Upper lobe of right lung (tissue), 1 donor: ENCODE data around the gene PTPRN2. TPM values are rescaled to one million over a fixed set of nuclear protein-coding genes. Genes with fewer than 3 reads are reported as not detected.
A peak's percentile ranks its signal among the peaks of the same experiment; 100 is the strongest.
"Not testable (repeated sequence)": the region's sequence is repeated elsewhere in the genome, so short reads cannot be mapped to it uniquely, and the experiment has no call there.

Experiments
- ATAC-seq: fragments of 200-7000 bp; cut with Tn5 transposase; one replicate; pipeline ENCODE4 v1.9.1; 2020; ENCODE audit warnings: mild to moderate bottlenecking, moderate library complexity
- DNase-seq: peaks from one replicate; pipeline ENCODE4 v3.0.0-alpha.2; 2020
- H3K27ac ChIP-seq: fragments of 200-600 bp; one replicate; pipeline ENCODE4 v1.8.0; 2022
- H3K27me3 ChIP-seq: fragments of 200-600 bp; one replicate; pipeline ENCODE4 v1.8.0; 2022; ENCODE audit warnings: mild to moderate bottlenecking
- H3K36me3 ChIP-seq: fragments of 200-600 bp; one replicate; pipeline ENCODE4 v1.8.0; 2022
- H3K4me1 ChIP-seq: fragments of 200-600 bp; one replicate; pipeline ENCODE4 v1.8.0; 2022
- H3K4me3 ChIP-seq: fragments of 200-600 bp; one replicate; pipeline ENCODE4 v1.8.0; 2022; ENCODE audit warnings: mild to moderate bottlenecking
- H3K9me3 ChIP-seq: fragments of 200-600 bp; one replicate; pipeline ENCODE4 v1.8.0; 2022
- CTCF ChIP-seq: fragments of 200-600 bp; IDR thresholded peaks from one replicate; pipeline ENCODE4 v1.8.0; 2022; ENCODE audit warnings: antibody characterized with exemption
- intact Hi-C: fragments of 100-400 bp; cut with DNase I; formaldehyde crosslinking; loops from one replicate; pipeline ENCODE4 v1.11.0; 2022
- total RNA-seq: library from RNA; stranded (reverse); fragmentation: NEBNext Ultra II Directional; extraction: Animal tissue kit (Norgen Biotek cat#: 25700); gene quantifications from one replicate; pipeline ENCODE4 v1.2.1, GENCODE V29; 2021
- donor health status: DM: no; HTN: yes; CAD: no; lungs with severe emphysema.

Gene PTPRN2
- total RNA-seq, 1 donor from 2014 or later: 4.9 TPM

- Histone ChIP-seq H3K4me3 (no peak overlapping the region), H3K4me1 (no peaks in the 10 kb centered on the region), H3K9me3 (no peaks in the 10 kb centered on the region), H3K36me3 (no peaks in the 10 kb centered on the region), H3K27me3 (no peaks in the 10 kb centered on the region), H3K27ac (no peak overlapping the region)
- intact Hi-C loops: no loop called here
- ATAC-seq (peak; percentile 33), DNase-seq (peak; percentile 44)
- TF ChIP-seq CTCF: no peak
These were observed 164.6 kb downstream of the PTPRN2 start for GRCh38 chr7:158422887-158423560.

GRCh38 chr7:158422196-158422886 is 165.3 kb downstream of the PTPRN2 start:
- TF ChIP-seq CTCF: no peak
- no peaks in the 10 kb centered on the region for H3K27me3 ChIP-seq
- ATAC-seq: no peak
- no peaks in the 10 kb centered on the region for H3K9me3 ChIP-seq
- H3K4me3 ChIP-seq: no peak overlapping the region
- no peak overlapping the region for H3K27ac ChIP-seq
- intact Hi-C loops: no loop called here
- peak; percentile 25 for DNase-seq
- H3K4me1 ChIP-seq: no peaks in the 10 kb centered on the region
- H3K36me3 ChIP-seq: no peaks in the 10 kb centered on the region

- Histone ChIP-seq H3K4me3 (no peak overlapping the region), H3K4me1 (no peaks in the 10 kb centered on the region), H3K36me3 (no peaks in the 10 kb centered on the region), H3K27me3 (no peaks in the 10 kb centered on the region), H3K9me3 (no peaks in the 10 kb centered on the region), H3K27ac (no peak overlapping the region)
- no peak for DNase-seq
- TF ChIP-seq CTCF: no peak
- ATAC-seq: no peak
- intact Hi-C loops: no loop called here
These were observed 166.3 kb downstream of the PTPRN2 start for GRCh38 chr7:158421361-158421760.

- no peaks in the 10 kb centered on the region for H3K36me3 ChIP-seq
- no peaks in the 10 kb centered on the region for H3K9me3 ChIP-seq
- intact Hi-C loops: no loop called here
- H3K27me3 ChIP-seq: no peaks in the 10 kb centered on the region
- no peak for TF ChIP-seq CTCF
- peak; percentile 28 for DNase-seq
- H3K27ac ChIP-seq: no peak overlapping the region
- no peak overlapping the region for H3K4me3 ChIP-seq
- no peak for ATAC-seq
- H3K4me1 ChIP-seq: no peaks in the 10 kb centered on the region
These were observed 166.9 kb downstream of the PTPRN2 start for GRCh38 chr7:158420591-158421340.

GRCh38 chr7:158419238-158419785 is 168.3 kb downstream of the PTPRN2 start:
- Histone ChIP-seq H3K4me1 (no peaks in the 10 kb centered on the region), H3K9me3 (no peaks in the 10 kb centered on the region), H3K36me3 (no peaks in the 10 kb centered on the region), H3K27me3 (no peaks in the 10 kb centered on the region), H3K27ac (no peak overlapping the region), H3K4me3 (no peak overlapping the region)
- intact Hi-C loops: no loop called here
- DNase-seq (peak; percentile 19), ATAC-seq (no peak)
- TF ChIP-seq CTCF: no peak

- H3K9me3 ChIP-seq, H3K36me3 ChIP-seq, ATAC-seq, intact Hi-C loops, H3K4me1 ChIP-seq, H3K27me3 ChIP-seq, H3K27ac ChIP-seq, DNase-seq, H3K4me3 ChIP-seq: not testable (repeated sequence)
These were observed 169.2 kb downstream of the PTPRN2 start for GRCh38 chr7:158418395-158418794.
